GM12864 (cell line): ENCODE measurements around the gene OAT.
A peak's percentile ranks its signal among the peaks of the same experiment; 100 is the strongest.

Source experiments
- DNase-seq: peaks from one replicate; pipeline ENCODE4 v3.0.0-alpha.2; 2011; ENCODE audit warnings: low read depth
- H3K4me3 ChIP-seq: 2 replicates; pipeline ENCODE4 v1.5.1; 2011; ENCODE audit warnings: mild to moderate bottlenecking, low read depth, low read length, control low read depth
- TF ChIP-seq, protein P1 (sequence below): IDR thresholded peaks from 2 replicates; pipeline ENCODE4 v1.5.1; 2011; ENCODE audit warnings: low read depth, mild to moderate bottlenecking, moderate library complexity, low read length, control low read depth, inconsistent platforms; ENCODE audit errors: missing control alignments

OAT gene

DNA sequence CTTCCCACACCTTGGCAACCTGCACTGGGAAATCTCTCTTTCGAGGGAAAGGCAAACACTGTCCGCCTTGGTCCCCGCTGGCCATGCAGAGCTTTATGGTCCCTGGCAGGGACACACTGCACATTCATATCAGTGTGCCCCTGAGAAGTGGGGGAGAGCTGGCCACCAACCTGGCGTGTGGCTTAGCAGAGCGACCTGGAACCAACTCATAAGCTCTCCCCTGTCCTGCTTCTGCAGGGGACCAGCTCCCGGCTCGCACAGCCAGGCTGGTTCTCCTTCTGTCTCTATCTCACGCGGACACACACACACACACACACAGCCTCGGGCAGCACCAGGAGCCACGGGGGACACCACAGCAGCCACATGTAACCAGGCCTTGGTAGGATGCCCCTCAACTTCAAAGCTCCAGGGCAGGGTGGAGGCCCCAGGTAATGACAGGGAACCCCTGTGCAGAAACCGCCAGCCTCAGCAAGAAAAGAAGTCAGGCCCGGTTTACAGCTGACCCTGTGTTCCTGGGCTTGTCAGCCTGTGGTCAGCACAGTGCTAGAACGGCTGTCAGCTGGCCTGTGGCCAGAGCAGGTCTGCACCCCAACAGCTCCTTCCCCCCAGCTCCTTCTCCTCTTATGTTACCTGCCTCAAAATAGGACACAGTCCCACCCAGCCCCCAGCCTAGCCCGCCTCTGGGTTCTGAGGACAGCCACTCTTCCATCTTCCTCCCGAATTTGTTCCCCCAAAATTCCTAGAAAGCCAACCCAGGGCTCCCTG is 69.3 kb downstream of the OAT start:
- H3K4me3 ChIP-seq: no peak overlapping the region
- DNase-seq: no peak
- TF ChIP-seq, protein P1, sequence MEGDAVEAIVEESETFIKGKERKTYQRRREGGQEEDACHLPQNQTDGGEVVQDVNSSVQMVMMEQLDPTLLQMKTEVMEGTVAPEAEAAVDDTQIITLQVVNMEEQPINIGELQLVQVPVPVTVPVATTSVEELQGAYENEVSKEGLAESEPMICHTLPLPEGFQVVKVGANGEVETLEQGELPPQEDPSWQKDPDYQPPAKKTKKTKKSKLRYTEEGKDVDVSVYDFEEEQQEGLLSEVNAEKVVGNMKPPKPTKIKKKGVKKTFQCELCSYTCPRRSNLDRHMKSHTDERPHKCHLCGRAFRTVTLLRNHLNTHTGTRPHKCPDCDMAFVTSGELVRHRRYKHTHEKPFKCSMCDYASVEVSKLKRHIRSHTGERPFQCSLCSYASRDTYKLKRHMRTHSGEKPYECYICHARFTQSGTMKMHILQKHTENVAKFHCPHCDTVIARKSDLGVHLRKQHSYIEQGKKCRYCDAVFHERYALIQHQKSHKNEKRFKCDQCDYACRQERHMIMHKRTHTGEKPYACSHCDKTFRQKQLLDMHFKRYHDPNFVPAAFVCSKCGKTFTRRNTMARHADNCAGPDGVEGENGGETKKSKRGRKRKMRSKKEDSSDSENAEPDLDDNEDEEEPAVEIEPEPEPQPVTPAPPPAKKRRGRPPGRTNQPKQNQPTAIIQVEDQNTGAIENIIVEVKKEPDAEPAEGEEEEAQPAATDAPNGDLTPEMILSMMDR: no peak

DNA sequence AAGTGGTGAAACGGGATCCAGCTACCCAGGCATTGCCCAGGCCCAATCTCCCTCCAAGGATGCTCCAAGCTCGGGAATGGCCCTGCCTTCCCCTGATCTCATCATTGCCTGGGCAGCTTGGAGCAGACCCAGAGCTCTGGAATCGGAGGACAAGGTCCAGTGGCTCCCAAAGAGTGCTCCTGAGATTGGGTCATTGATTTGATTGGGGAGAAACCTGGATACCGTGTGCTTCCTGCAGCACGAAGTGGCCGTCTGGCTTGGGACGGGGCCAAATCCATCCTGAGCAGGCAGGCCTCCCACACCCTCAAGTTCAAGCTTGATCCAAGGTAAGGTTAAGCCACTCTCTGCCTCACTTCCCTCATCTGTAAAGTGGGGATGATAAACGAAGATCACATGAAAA is 69.9 kb downstream of the OAT start:
- no peak overlapping the region for H3K4me3 ChIP-seq
- no peak for DNase-seq
- TF ChIP-seq, protein P1: no peak

DNA sequence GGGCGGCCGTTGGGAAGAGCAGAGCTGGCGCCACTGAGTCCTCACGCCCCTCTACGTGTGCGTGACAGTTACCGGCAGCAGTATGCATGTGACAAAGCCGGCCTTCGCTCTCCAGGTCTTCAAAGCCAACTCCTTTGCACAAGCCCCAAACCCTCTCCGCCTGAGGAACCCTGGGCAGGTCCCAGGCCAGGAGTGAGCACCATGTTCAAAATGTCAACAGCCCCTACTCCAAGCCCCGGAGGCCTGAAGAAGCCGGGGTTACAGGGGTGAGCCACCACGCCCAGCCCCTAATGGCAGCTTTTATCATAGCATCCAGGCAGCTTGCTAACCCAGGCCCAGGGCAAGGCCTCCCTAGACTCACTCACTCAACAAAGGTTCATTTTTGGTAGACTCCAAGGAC is 70.8 kb downstream of the OAT start:
- no peak overlapping the region for H3K4me3 ChIP-seq
- no peak for DNase-seq
- TF ChIP-seq, protein P1: peak; percentile 7
